Activated T-cell treated with anti-CD3 and anti-CD28 coated beads for 24 hours (primary cell): ENCODE measurements around the gene GUCA2A.

ENCODE experiments used
- DNase-seq: peaks from one replicate; pipeline ENCODE4 v3.0.0-alpha.2; 2020; ENCODE audit warnings: low read depth

The GUCA2A gene

DNA sequence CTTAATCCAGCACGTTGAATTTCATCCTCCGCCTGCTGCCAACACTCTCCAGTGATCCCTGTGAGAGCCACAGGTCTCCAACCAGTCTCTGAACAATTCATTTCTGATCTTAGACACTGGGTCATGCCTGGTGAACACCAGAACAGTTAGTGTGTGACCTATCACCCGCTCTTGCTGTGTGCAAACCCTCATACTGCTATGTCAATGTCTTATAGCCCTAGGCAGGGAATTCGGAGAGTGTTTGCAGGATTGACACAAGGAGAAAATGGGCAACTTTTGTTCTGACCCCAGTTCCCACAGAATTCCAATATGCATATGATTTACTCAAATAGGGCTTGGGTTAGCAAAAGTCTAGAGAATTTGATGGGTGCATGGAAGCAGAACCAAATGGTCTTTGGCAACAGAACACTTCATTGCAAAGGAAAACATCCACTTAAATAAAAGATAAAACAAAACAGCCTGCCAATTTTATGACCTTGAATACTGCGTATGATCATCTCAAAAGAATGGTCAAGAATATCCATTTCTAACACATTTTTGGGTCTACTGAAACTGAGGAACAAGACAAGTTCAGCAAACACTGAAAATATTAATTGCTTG, 34.4 kb downstream of the GUCA2A start:
- DNase-seq: no peak

- DNase-seq: no peak
These were observed 35.6 kb downstream of the GUCA2A start for GRCh38 chr1:42128964-42129363.

DNA sequence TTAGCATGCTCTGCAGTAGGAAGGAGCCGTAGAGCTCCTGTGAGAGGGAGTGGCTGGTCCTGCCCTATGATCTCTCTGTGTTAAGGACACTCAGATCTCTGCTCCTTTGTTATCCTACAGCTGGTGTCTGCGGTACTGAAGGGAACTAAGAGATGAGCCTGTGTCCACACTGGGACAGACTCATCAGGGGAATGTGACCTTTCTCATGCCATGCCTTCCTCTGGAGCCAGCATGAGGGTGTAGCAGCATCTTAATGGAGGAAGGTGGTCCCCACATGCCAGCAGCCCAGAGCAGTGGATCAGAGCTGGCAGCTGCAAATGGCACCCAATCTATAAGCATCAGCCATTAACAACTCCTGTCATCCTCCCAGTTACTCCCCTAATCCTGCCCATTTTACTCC, 36.0 kb downstream of the GUCA2A start:
- DNase-seq: no peak

DNA sequence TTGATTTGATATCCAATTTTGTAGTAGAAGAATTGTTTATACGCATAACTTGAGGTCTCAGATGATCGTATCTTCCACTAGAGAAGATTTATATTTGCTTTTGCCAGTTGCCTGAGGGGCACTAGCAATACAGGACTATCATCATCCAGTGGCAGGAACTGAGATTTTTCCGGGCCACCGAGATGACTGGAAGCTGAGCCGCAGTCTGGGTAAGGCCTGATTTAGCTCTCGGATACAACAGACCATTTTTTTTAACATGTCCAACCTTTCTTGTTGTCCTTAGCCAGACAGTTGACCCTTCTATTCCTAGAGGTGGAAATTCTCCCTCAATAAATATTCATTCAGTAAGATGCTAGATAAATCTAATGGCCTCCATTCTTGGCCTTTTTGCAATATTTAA, 36.8 kb downstream of the GUCA2A start:
- DNase-seq: no peak

DNA sequence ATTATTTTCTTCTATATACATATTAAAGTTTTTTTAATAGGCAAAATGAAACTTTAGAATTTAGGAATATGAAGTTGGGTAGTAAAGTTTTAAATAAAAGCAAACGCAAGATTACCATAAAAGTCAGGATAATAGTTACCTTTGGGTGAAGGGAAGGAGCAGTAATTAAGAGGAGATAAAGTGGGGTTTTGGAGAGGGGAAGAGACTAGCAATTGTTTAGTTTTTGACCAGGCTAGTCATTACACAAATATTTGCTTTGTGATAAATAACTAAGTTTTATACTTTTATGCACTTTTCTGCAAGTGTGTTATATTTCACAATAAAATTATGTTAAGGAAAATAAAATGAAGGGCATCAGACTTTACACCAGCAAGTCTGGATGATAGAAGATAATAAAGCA, 39.0 kb downstream of the GUCA2A start:
- no peak for DNase-seq

DNA sequence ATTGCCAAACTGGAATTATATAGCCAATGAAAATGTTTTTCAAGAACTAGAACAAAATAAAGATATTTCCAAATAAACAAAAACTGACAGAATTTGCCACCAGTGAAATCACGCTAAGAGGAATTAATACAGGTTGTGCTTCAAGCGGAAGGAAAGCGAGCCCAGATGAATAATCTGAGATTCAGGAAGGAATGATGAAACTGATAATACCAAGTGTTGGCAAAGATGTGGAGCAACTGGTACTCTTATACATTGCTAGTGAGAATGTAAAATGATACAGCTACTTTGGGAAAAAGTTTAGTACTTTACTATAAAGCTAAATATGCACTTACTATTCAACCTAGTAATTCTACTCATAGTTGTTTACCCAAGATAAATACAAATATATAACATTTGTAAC, 42.1 kb downstream of the GUCA2A start:
- DNase-seq: no peak

- no peak for DNase-seq
These were observed 46.4 kb downstream of the GUCA2A start for GRCh38 chr1:42118125-42118524.

DNA sequence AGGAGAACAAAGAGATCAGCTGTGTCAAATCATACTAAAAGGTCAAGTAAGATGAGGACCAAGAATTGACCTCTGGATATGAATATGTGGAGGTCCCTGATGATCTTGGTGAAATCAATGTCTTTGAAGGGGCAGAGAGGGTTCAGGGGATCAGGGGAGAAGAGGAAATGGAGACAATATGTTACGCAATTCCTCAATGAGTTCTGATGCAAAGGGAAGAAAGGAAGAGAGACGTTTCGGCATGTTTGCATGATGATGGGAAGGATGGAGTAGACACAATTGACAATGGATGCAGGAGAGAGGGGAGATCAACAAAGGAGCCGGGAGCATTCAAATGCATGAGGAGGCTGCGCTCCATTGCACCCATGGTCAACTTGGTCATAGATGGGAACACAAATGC, 47.3 kb downstream of the GUCA2A start:
- no peak for DNase-seq

DNA sequence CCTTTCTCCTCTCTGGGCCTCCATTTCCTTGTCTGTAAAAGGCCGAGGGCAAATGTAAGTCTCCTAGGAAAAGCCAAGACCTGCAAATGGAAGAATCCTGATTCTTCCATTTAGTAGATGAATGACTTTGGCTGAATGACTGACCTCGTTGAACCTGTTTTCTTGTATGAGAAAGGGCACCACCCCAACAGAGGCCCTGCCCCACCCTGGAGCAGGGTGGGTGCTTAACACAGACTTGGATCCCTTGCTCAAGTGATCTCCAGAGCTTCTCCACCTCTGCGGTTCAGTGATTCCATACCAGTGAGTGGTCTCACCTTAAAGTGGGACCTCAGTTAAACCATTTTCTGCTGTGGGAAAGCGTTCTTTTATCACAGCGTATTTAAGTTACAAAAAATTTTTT, 50.3 kb downstream of the GUCA2A start:
- no peak for DNase-seq
